ENCODE measurements around the gene GADD45B. TPM values are rescaled to one million over a fixed set of nuclear protein-coding genes. Genes with fewer than 3 reads are reported as not detected.
A peak's percentile ranks its signal among the peaks of the same experiment; 100 is the strongest.

GADD45B gene
- total and polyA plus RNA-seq, 2 of the 4 experiments (the other 2 are of a cell fraction), result 30.1 to 106 TPM

- Histone ChIP-seq H3K36me3 (ENCODE audit: control insufficient read depth, insufficient read depth, low read length) (peaks cover 25% of the 10 kb centered on the region), H4K91ac (ENCODE audit: insufficient read depth, low read depth, low read length) (no peak overlapping the region), H3K9ac (ENCODE audit: low read depth, low read length) (no peak overlapping the region), H3K9me3 (ENCODE audit: control insufficient read depth, insufficient read depth, low read length) (no peaks in the 10 kb centered on the region), H3K56ac (ENCODE audit: extremely low read depth, insufficient read depth, low read length) (no peak overlapping the region), H3K14ac (replicated peaks; ENCODE audit: low read depth, low read length) (no peak overlapping the region), H3K27me3 (ENCODE audit: control insufficient read depth, insufficient read depth, low read length) (no peaks in the 10 kb centered on the region), H3K4me1 (ENCODE audit: control insufficient read depth, insufficient read depth, low read length) (no peaks in the 10 kb centered on the region), H3K4me2 (ENCODE audit: low read depth, low read length) (no peak overlapping the region), H3K4me3 (ENCODE audit: insufficient read depth, low read depth, low read length) (no peak overlapping the region), H3K79me1 (ENCODE audit: low read depth in 1 of 2, low read length in 2 of 2) (peaks cover 8 to 63% of the 10 kb centered on the region in 2 experiments; a peak in 3 of 4 replicates), H3K23ac (ENCODE audit: low read depth, low read length) (no peak overlapping the region), H2BK5ac (ENCODE audit: low read depth, low read length, poor library complexity, severe bottlenecking) (no peak overlapping the region), H2BK15ac (ENCODE audit: low read depth, low read length) (no peak overlapping the region), H3K4ac (ENCODE audit: low read depth, low read length) (no peak overlapping the region), H3K18ac (ENCODE audit: low read depth, low read length) (no peak overlapping the region), H4K5ac (ENCODE audit: low read depth, low read length) (no peak overlapping the region), H4K8ac (ENCODE audit: low read depth in 2 of 2, low read length in 2 of 2) (no peak overlapping the region), H3K9me1 (ENCODE audit: insufficient read depth, low read length) (peaks cover 5% of the 10 kb centered on the region; the same call in 1 of the 2 replicates), H2AK5ac (ENCODE audit: low read depth, low read length) (no peak overlapping the region), H2BK20ac (ENCODE audit: low read depth, low read length) (no peak overlapping the region), H3K27ac (ENCODE audit: insufficient read depth, low read length) (no peak overlapping the region), H2AFZ (replicated peaks; ENCODE audit: low read length, poor library complexity) (peak overlapping the region; percentile 48), H4K20me1 (ENCODE audit: insufficient read depth, low read length) (peaks cover 58% of the 10 kb centered on the region), H2AK9ac (replicated peaks; ENCODE audit: low read depth, low read length, poor library complexity) (peak overlapping the region; percentile 65), H2BK120ac (ENCODE audit: low read depth, low read length) (no peak overlapping the region)
- TF ChIP-seq RAD21 (IDR thresholded peaks at IDR 0.05; ENCODE audit: low read length) (no peak), CEBPB (IDR thresholded peaks at IDR 0.05; ENCODE audit: low read depth, low read length) (no peak), USF2 (IDR thresholded peaks at IDR 0.05; ENCODE audit: low read depth, low read length) (no peak), MAFK (IDR thresholded peaks at IDR 0.05; ENCODE audit: low read depth, low read length) (no peak), MAZ (IDR thresholded peaks at IDR 0.05; ENCODE audit: borderline replicate concordance, low read depth, low read length) (no peak), MXI1 (IDR thresholded peaks at IDR 0.05; ENCODE audit: borderline replicate concordance, low read depth, low read length) (no peak), POLR2A (IDR thresholded peaks at IDR 0.05; ENCODE audit: low read depth, low read length) (no peak), ELK1 (IDR thresholded peaks at IDR 0.05; ENCODE audit: borderline replicate concordance, low read depth, low read length) (no peak), RCOR1 (IDR thresholded peaks at IDR 0.05; ENCODE audit: insufficient replicate concordance, low read length) (no peak), NFE2L2 (IDR thresholded peaks at IDR 0.05; ENCODE audit: low read depth, low read length) (no peak), SMC3 (IDR thresholded peaks at IDR 0.05; ENCODE audit: low read depth, low read length) (no peak), FOS (IDR thresholded peaks at IDR 0.05; ENCODE audit: low read depth, low read length) (no peak), CHD1 (IDR thresholded peaks at IDR 0.05; ENCODE audit: low read depth, low read length) (no peak), BHLHE40 (IDR thresholded peaks at IDR 0.05; ENCODE audit: low read depth, low read length) (no peak), RFX5 (IDR thresholded peaks at IDR 0.05; ENCODE audit: low read depth, low read length) (no peak)
- TF ChIP-seq, protein P1, sequence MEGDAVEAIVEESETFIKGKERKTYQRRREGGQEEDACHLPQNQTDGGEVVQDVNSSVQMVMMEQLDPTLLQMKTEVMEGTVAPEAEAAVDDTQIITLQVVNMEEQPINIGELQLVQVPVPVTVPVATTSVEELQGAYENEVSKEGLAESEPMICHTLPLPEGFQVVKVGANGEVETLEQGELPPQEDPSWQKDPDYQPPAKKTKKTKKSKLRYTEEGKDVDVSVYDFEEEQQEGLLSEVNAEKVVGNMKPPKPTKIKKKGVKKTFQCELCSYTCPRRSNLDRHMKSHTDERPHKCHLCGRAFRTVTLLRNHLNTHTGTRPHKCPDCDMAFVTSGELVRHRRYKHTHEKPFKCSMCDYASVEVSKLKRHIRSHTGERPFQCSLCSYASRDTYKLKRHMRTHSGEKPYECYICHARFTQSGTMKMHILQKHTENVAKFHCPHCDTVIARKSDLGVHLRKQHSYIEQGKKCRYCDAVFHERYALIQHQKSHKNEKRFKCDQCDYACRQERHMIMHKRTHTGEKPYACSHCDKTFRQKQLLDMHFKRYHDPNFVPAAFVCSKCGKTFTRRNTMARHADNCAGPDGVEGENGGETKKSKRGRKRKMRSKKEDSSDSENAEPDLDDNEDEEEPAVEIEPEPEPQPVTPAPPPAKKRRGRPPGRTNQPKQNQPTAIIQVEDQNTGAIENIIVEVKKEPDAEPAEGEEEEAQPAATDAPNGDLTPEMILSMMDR (conservative IDR thresholded peaks at IDR 0.05; ENCODE audit: low read depth, low read length), result no peak
- DNase-seq (no peak), ATAC-seq (ENCODE audit: low read depth) (no peak)
- ChIA-PET CTCF (no interaction called here), POLR2A (ENCODE audit: unreplicated experiment) (no interaction called here)
- in situ Hi-C loops (cut with MboI; ENCODE audit: low sequenced_read_pairs) (no loop called here), dilution Hi-C loops (cut with HindIII; ENCODE audit: low sequenced_read_pairs, unreplicated experiment) (no loop called here), intact Hi-C loops (cut with micrococcal nuclease) (no loop called here)
- BruUV-seq (replicated peaks), result no TSS peak
- WGBS, 2 experiments (ENCODE audit: extremely low coverage in 2 of 2, insufficient read length in 1 of 2), result 50% methylated on average over 1 of the region's 17 CpGs; no CpG with 5 or more reads in 1 of the 2 experiments
These were observed 32.1 kb upstream of the GADD45B start for GRCh38 chr19:2443785-2444182.

All from IMR-90 (cell line).